ENCODE measurements around the gene FAM3C. TPM values are rescaled to one million over a fixed set of nuclear protein-coding genes. Genes with fewer than 3 reads are reported as not detected.

The FAM3C gene
- total RNA-seq, 1 donor from 2014 or later = 89.7 TPM

GRCh38 chr7:121301446-121302213 lies 94.5 kb downstream of the FAM3C start:
- DNase-seq (ENCODE audit: low read depth) = no peak
- no peaks in the 10 kb centered on the region for H3K36me3 ChIP-seq (ENCODE audit: control insufficient read depth, insufficient read depth, low read length)
- no peak for TF ChIP-seq CTCF (IDR thresholded peaks at IDR 0.05; ENCODE audit: insufficient read depth, low read length, poor library complexity, severe bottlenecking)
- H3K4me3 ChIP-seq (ENCODE audit: low read depth, low read length) = no peak overlapping the region
- H3K27me3 ChIP-seq (ENCODE audit: control insufficient read depth, insufficient read depth, low read length) = no peaks in the 10 kb centered on the region

- no peaks in the 10 kb centered on the region for H3K36me3 ChIP-seq (ENCODE audit: control insufficient read depth, insufficient read depth, low read length)
- DNase-seq (ENCODE audit: low read depth) = no peak
- no peaks in the 10 kb centered on the region for H3K27me3 ChIP-seq (ENCODE audit: control insufficient read depth, insufficient read depth, low read length)
- no peak overlapping the region for H3K4me3 ChIP-seq (ENCODE audit: low read depth, low read length)
- no peak for TF ChIP-seq CTCF (IDR thresholded peaks at IDR 0.05; ENCODE audit: insufficient read depth, low read length, poor library complexity, severe bottlenecking)
Measured at GRCh38 chr7:121300685-121301420, 95.3 kb downstream of the FAM3C start.

Other genes starting within 250 kb of the FAM3C start
- gene WNT16, start 67.3 kb downstream of the FAM3C start, total RNA-seq = not detected in 2 replicates